Measurements from ENCODE around the gene CREB3L1.

GRCh38 chr11:46234311-46234710, 43.2 kb upstream of the CREB3L1 start:
- TF ChIP-seq TCF4 (CRISPR knock-in tag; IDR thresholded peaks at IDR 0.05; ENCODE audit: borderline replicate concordance) (no peak), PATZ1 (CRISPR knock-in tag; IDR thresholded peaks at IDR 0.05; ENCODE audit: borderline replicate concordance) (no peak)

Data from SK-N-SH treated with all-trans-retinoic acid at 6 μM for 48 hours (cell line).